ENCODE measurements around the gene SYNJ2BP.
"Not testable (repeated sequence)": the region's sequence is repeated elsewhere in the genome, so short reads cannot be mapped to it uniquely, and the experiment has no call there.

Gene SYNJ2BP

GRCh38 chr14:70416725-70417349 is at the start of gene SYNJ2BP:
TSS of gene SYNJ2BP (minus strand) at chr14:70417090. CDS start at chr14:70416963, 127 bp downstream.
- DNase-seq = peak; percentile 91

DNA sequence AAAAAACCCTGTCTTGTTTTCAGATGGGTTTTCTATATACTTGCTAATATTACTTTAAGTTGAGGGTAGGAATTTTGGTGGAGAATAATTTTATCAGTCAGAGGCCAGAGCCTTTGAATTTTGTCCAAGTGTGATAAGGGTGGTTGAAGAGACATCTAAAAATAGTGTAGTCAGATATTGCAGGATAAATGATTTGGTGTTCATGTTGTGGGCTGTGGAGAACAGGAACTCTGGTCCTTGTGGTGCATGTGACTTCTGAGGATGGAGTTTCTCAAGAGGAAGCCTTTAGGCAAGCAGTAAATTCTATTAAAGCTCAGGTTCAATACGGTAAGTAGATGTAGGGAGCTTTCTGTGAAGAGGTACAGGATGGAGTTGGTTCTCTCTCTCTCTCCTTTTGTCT is 37.8 kb upstream of the SYNJ2BP start:
- DNase-seq = no peak

- DNase-seq = no peak
Measured at GRCh38 chr14:70451874-70452273, 35.0 kb upstream of the SYNJ2BP start, which contains the start of gene ADAM21. TSS of gene ADAM21 (plus strand) at chr14:70452174. CDS start at chr14:70457500, 5,326 bp downstream.

DNA sequence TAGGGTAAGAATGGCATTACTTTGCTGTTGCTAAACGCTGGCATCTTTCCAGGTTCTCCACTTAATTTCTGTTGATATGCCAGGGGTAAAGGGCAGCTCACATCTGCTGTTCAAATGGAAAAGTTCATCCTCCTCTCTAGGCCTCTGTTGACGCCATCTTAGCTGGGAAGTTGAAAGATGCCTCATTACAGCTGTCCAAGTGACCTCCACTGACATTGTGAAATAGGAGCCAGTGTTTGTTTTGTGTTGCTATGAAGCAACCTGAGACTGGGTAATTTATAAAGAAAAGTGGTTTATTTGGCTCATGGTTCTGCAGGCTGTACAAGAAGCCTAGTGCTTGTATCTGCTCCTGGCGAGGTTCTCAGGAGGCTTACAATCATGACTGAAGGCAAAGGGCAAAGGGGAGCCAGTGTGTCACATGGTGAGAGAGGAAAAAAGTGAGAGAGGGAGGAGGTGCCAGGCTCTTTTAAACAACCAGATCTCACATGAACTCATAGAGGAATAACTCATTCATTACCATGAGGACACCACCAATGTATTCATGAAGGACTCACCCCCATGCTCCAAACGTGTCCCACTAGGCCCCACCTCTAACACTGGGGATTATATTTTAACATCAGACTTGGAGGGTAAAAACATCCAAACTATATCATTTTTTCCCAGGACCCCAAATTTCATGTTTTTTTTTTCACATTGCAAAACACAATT is 31.9 kb upstream of the SYNJ2BP start:
- DNase-seq = no peak

DNA sequence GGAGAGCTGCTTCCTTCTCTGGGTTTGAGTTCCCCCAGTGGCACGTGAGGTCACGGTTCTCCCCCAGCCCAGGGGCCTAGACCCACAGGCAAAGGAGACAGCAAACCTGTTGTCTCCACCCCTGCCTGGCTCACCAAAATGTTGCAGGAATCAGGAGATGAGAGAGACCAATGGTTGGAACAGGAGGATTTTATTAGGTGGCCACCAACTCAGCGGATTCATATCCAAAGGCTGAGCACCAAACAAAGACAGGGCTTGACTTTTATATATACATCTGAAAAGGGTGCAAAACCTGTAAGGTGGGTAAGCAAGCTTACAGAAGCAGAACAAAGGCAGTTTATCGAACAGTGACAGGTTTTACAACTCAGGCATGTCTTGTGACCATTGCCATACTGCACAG is 25.9 kb upstream of the SYNJ2BP start:
- DNase-seq = no peak

DNA sequence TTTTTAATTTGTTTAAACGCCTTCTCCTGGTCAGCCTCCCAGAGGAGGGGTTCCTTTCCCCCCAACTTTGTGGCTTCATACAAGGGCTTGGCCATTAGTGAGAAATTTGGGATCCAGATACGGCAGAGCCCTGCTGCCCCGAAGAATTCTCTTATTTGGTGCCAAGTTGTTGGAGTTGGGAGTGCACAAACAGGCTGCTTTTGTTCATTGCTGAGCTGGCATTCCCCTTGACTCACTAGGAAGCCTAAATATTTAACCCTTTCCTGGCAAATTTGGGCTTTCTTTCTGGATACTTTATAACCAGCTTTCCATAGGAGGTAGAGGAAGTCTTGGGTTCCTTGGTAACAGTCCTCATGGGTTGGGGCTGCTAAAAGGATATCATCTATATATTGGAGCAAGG is 24.8 kb upstream of the SYNJ2BP start:
- no peak for DNase-seq

- no peak for DNase-seq
Measured at GRCh38 chr14:70436867-70437266, 20.0 kb upstream of the SYNJ2BP start.

DNA sequence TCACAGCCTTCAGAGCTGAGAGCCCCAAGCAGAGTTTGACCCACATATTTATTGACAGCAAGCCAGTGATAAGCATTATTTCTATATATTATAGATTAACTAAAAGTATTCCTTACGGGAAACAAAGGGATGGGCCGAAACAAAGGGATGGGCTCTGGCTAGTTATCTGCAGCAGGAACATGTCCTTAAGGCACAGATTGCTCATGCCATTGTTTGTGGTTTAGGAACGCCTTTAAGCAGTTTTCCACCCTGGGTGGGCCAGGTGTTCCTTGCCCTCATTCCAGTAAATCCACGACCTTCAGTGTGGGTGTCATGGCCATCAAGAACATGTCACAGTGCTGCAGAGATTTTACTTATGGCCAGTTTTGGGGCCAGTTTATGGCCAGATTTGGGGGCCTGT is 9.7 kb upstream of the SYNJ2BP start:
- not testable (repeated sequence) for DNase-seq

DNA sequence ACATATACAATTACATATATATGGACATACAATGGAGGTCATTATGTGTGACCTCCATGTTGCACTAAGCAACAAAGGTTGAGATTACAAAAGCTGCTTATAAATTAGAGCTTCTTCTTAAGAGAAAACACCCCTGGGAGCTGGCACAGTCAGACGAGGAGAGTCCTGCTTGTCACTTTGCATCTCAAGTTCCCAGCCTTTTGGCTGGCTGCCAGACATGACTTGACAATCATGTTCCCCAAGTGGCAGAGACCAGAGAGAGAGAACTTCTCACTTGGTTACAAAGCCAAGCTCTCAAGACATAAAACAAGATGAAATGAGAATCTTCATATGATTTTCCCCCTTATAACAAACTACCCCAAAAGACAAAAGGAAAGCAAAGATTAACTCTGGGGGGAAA is 8.5 kb upstream of the SYNJ2BP start:
- DNase-seq = peak; percentile 4

DNA sequence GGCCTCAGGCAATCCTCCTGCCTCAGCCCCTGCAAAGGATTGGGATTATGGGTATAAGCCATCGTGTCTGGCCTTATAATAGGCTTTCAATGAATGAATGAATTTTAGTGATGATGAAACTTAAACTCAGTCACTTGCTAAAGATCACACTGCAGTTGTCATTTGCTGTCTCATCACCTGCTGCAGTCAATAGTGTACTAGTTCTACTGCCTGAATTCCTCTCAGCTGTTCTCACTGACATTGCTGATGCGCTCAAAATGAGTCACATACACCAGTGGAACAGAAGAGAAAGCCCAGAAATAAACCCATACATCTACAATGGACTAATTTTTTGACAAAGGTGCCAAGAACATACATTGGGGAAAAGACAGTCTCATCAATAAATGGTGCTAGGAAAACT is 5.6 kb upstream of the SYNJ2BP start:
- no peak for DNase-seq

DNA sequence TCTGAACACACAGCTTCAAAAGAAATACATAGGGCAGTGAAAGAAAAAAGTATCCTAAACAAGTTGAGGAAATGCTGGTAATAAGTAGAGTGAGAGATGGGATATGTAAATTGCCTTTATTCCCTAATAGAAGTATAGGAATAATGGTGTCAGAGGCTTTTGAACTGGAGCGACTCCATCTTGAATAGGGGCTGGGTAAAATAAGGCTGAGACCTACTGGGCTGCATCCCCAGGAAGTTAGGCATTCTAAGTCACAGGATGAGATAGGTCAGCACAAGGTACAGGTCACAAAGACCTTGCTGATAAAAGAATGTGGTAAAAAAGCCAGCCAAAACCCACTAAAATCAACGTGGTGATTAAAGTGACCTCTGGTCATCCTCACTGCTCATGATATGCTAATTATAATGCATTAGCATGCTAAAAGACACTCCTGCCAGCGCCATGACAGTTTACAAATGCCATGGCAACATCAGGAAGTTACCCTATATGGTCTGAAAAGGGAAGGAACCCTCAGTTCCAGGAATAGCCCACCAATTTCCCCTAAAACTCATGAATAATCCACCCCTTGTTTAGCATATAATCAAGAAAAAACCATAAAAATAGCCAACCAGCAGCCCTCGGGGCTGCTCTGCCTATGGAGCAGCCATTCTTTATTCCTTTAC is 2.5 kb upstream of the SYNJ2BP start:
- not testable (repeated sequence) for DNase-seq

- no peak for DNase-seq
Measured at GRCh38 chr14:70416338-70416724, 559 bp downstream of the SYNJ2BP start.

DNA sequence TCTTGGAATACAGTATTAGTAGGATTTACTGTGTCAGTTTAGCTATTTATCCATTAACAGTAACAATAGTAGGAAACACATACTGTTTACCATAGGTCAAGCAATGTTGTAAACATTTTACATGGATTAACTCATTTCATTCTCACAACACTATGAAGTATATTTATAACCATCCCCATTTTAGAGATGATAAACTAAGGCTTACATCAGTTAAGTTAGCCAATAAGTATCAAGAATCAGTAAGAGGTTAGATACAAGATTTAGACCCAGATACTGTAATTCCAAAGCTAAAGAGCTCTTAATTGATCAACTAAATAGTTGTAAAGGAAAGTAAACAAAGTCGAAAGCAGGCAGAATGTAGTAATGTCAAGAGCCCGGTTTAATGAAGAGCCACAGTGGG is 1.1 kb downstream of the SYNJ2BP start:
- DNase-seq = no peak

- no peak for DNase-seq
Measured at GRCh38 chr14:70407621-70408020, 9.3 kb downstream of the SYNJ2BP start.

- not testable (repeated sequence) for DNase-seq
Measured at GRCh38 chr14:70406216-70406615, 10.7 kb downstream of the SYNJ2BP start.

GRCh38 chr14:70403335-70403734 is 13.6 kb downstream of the SYNJ2BP start:
- not testable (repeated sequence) for DNase-seq

- DNase-seq = no peak
Measured at GRCh38 chr14:70401643-70402042, 15.2 kb downstream of the SYNJ2BP start.

GRCh38 chr14:70398706-70399431 is 18.0 kb downstream of the SYNJ2BP start:
- no peak for DNase-seq

- DNase-seq = no peak
Measured at GRCh38 chr14:70398280-70398679, 18.6 kb downstream of the SYNJ2BP start.

GRCh38 chr14:70397746-70398145 is 19.1 kb downstream of the SYNJ2BP start:
- DNase-seq = no peak

DNA sequence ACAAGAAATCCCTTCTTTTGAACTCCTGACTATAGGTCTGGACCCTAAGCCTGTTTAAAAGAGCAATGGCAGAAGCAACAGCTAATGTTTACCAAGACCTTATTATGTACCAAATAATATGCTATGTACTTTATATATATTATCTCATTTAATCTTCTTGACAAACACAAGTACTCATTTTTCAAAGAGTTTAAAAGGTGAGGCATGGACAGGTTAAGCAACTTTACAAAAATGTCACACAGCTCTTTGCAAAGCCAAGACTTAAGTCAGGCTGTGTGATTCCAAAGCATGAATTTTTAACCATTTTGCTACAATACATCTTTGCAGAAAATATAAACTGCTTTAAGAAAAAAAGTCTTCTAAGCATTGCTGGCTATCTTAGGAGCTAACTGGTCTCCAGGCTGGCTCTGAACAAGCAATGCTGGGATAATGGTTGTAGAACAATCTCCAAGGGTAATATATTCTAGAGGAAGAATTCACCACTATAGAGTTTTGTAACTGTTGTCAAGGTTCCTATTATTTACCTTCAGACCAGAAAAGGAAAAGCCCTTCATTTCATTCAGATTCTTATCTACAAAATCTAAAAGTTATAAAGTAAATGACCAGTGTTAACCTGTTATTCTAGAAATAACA is 22.1 kb downstream of the SYNJ2BP start:
- no peak for DNase-seq

GRCh38 chr14:70392676-70393075 is 24.2 kb downstream of the SYNJ2BP start:
- DNase-seq = no peak
